T-cell (primary cell): ENCODE measurements around the gene VBP1. TPM values are rescaled to one million over a fixed set of nuclear protein-coding genes. Genes with fewer than 3 reads are reported as not detected.
A peak's percentile ranks its signal among the peaks of the same experiment; 100 is the strongest.

ENCODE experiments used
- ATAC-seq, 4 experiments: fragments of 200-7000 bp in 3 of 4; fragments of 150-1000 bp in 1 of 4; cut with Tn5 transposase; replicated peaks in 1 of 4; 1 replicate in 3 of 4; 2 replicates in 1 of 4; pipeline ENCODE4 v1.10.0; 2021; ENCODE audit warnings: moderate library complexity in 3 of 4, mild to moderate bottlenecking in 2 of 4, moderate number of reproducible peaks in 1 of 4
- CTCF ChIA-PET, 2 donors: fragments of 300-600 bp; sonication (Branson Sonifier 250); formaldehyde crosslinking; loops; one replicate each; lab custom pipeline; 2022; ENCODE audit warnings: antibody characterized with exemption in 2 of 2; lab: Charles Lee
- POLR2A ChIA-PET, 2 donors: fragments of 300-600 bp; sonication (Branson Sonifier 250); formaldehyde crosslinking; loops; one replicate each; lab custom pipeline; 2022; ENCODE audit warnings: antibody characterized with exemption in 2 of 2; lab: Charles Lee
- DNase-seq, 35 experiments: peaks; one replicate each; pipeline versions ENCODE4 v3.0.0 to v3.0.0-alpha.2; 2013 to 2023
- H3K27ac ChIP-seq: one replicate; pipeline ENCODE4 v1.5.1; 2013; ENCODE audit warnings: low read length
- H3K27me3 ChIP-seq, 2 experiments: replicated peaks in 1 of 2; 1 replicate in 1 of 2; 2 replicates in 1 of 2; pipeline versions ENCODE4 v1.6.1 to v1.7.0; 2013; ENCODE audit warnings: low read length in 1 of 2, mixed read lengths in 1 of 2; ENCODE audit not compliant: control insufficient read depth in 2 of 2, insufficient read depth in 2 of 2; ENCODE audit errors: extremely low read depth in 1 of 2
- H3K36me3 ChIP-seq, 2 donors: 1 replicate in 1 of 2; 2 replicates in 1 of 2; pipeline versions ENCODE4 v1.6.1 to v1.7.0; 2013; ENCODE audit warnings: low read length in 1 of 2; ENCODE audit not compliant: control insufficient read depth in 2 of 2, insufficient read depth in 1 of 2; ENCODE audit errors: extremely low read depth in 1 of 2
- H3K4me1 ChIP-seq, 2 experiments: 1 replicate in 1 of 2; 2 replicates in 1 of 2; pipeline versions ENCODE4 v1.6.1 to v1.7.0; 2013; ENCODE audit warnings: low read length in 2 of 2, mixed read lengths in 1 of 2; ENCODE audit not compliant: insufficient read depth in 2 of 2, control insufficient read depth in 1 of 2; ENCODE audit errors: extremely low read depth in 1 of 2
- H3K4me3 ChIP-seq, 2 donors: 1 replicate in 1 of 2; 2 replicates in 1 of 2; pipeline versions ENCODE4 v1.5.1 to v1.7.0; 2013; ENCODE audit warnings: mild to moderate bottlenecking in 2 of 2, low read length in 1 of 2, moderate library complexity in 1 of 2; ENCODE audit not compliant: control insufficient read depth in 1 of 2; ENCODE audit errors: extremely low read depth in 1 of 2
- H3K9me3 ChIP-seq: 2 replicates; pipeline ENCODE4 v1.7.0; 2013
- H3K27ac Mint-ChIP-seq, 2 donors: one replicate each; pipeline ENCODE4 v1.8.0; 2020 to 2021; ENCODE audit warnings: mild to moderate bottlenecking in 2 of 2, mixed read lengths in 2 of 2
- H3K27me3 Mint-ChIP-seq, 2 donors: one replicate each; pipeline ENCODE4 v1.8.0; 2021 to 2022; ENCODE audit warnings: mixed read lengths in 2 of 2
- H3K36me3 Mint-ChIP-seq: one replicate; pipeline ENCODE4 v1.8.0; 2021; ENCODE audit warnings: mixed read lengths
- H3K4me1 Mint-ChIP-seq, 3 donors: one replicate each; pipeline ENCODE4 v1.8.0; 2020 to 2022; ENCODE audit warnings: mixed read lengths in 3 of 3, mild to moderate bottlenecking in 1 of 3
- H3K4me3 Mint-ChIP-seq, 3 donors: one replicate each; pipeline ENCODE4 v1.8.0; 2020 to 2022; ENCODE audit warnings: mild to moderate bottlenecking in 3 of 3, mixed read lengths in 3 of 3, moderate library complexity in 3 of 3
- H3K9me3 Mint-ChIP-seq, 3 donors: one replicate each; pipeline ENCODE4 v1.8.0; 2020 to 2022; ENCODE audit warnings: mixed read lengths in 3 of 3
- WGBS: methylation state at CpG from one replicate; pipeline ENCODE4 v1.1.5; 2013; ENCODE audit warnings: missing lambda C conversion rate; ENCODE audit not compliant: insufficient coverage; 5-methylcytosine and 5-hydroxymethylcytosine counted together
- total RNA-seq, 35 experiments: library from RNA in 6 of 35; stranded (reverse) in 6 of 35; fragments of 120-200 nt in 1 of 35; gene quantifications; one replicate each; pipeline versions ENCODE4 v1.2.1 to v1.2.4 and lab custom pipeline; 2013 to 2026

The VBP1 gene, protein sequence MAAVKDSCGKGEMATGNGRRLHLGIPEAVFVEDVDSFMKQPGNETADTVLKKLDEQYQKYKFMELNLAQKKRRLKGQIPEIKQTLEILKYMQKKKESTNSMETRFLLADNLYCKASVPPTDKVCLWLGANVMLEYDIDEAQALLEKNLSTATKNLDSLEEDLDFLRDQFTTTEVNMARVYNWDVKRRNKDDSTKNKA
- total RNA-seq = 10 to 100 TPM; 22.6 to 31.8 (median 26.0) TPM
- 51.2 TPM for total RNA-seq (2013)
- total RNA-seq (lab: John Stamatoyannopoulos, UW) = 22.3 to 150 (median 39.6) reads per million in 29 experiments

DNA sequence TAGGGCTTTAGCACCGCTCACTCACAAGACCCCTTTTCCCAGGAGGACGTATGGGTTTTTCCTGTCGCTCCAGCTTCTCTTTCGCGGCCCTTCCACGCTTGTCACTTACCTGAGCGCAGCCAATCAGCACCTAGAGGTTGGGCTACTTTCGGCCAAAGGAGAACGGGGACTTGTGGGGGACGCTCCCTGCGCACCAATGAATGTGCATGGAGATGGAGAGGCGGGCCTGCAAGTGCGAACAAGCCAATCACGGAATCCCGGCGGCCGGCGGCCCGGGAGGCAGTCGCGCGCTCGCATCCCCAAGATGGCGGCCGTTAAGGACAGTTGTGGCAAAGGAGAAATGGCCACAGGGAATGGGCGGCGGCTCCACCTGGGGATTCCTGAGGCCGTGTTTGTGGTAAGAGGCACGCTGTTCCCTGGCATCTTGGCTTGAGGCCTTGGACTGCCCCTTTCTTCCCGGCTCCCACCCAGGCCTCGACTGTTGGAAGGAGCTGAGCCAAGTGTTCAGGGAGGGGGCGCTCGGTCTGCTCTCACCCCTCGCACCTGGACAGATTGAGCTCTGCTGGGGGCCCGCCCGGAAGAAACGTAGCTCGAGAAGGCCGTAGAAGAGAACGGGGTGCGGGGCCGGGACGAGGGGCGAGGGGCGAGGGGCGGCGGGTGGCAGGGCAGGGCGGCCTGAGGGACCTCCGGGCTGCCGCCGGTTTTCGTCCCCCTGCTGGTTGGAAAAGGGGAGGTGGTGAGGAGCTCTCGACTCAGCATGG is at the start of gene VBP1:
Gene VBP1 (plus strand): TSS at position 282 of the 761 bp plus-strand sequence. CDS start 23 bp downstream, at position 305.
- POLR2A ChIA-PET = no interaction called here
- peak within 1 kb of the TSS; percentile 86 to 94 for H3K4me3 ChIP-seq

DNA sequence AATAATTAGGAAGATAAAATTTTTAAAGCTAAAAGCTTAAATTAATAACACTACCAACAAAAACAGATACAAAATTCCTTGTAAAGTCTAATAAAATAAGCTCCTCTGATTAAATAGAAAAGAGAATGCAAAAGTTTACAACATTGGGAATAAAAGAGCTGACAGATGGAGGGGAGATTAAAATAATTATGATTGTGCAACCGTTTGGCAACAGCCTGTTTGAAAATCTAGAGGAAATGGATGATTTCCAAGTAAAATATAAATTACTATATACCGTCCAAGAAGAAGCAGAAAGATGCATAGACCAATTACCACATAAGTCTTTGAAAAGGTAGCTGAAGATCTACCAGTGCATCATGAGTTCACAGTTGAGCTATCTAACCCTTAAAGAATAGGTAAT is 46.4 kb upstream of the VBP1 start:
- no peak for DNase-seq
- no CpG with 5 or more reads among the region's 2 CpGs for WGBS
- Mint-ChIP-seq H3K4me1 (no peaks in the 10 kb centered on the region), H3K9me3 (no peaks in the 10 kb centered on the region), H3K36me3 (no peaks in the 10 kb centered on the region), H3K27me3 (peaks cover 0 to 14% of the 10 kb centered on the region in 2 donors), H3K27ac (no peak overlapping the region), H3K4me3 (no peak overlapping the region)
- ChIA-PET CTCF (interaction anchor here in 1 of 2 donors (0.6 kb wide), 1 partner anchor 8 kb away, joined by 3 read pairs; no protein-coding TSS in a partner anchor), POLR2A (no interaction called here)
- H3K4me1 ChIP-seq = no peaks in the 10 kb centered on the region
- H3K4me3 ChIP-seq = no peak overlapping the region
- no peaks in the 10 kb centered on the region for H3K9me3 ChIP-seq
- no peaks in the 10 kb centered on the region for H3K36me3 ChIP-seq
- H3K27ac ChIP-seq = no peak overlapping the region
- no peaks in the 10 kb centered on the region for H3K27me3 ChIP-seq
- ATAC-seq = no peak

More for the DNA sequence above, at the start of gene VBP1:
- Mint-ChIP-seq H3K9me3 (no peaks in the 10 kb centered on the region), H3K4me1 (peaks cover 21 to 26% (median 25%) of the 10 kb centered on the region in 3 donors), H3K36me3 (no peaks in the 10 kb centered on the region), H3K27me3 (no peaks in the 10 kb centered on the region), H3K27ac (peak within 1 kb of the TSS; percentile 87 to 90), H3K4me3 (peak within 1 kb of the TSS; percentile 83 to 97 (median 94))
- Histone ChIP-seq H3K27ac (peak within 1 kb of the TSS; percentile 76), H3K4me1 (peaks cover 10 to 13% of the 10 kb centered on the region in 2 experiments), H3K36me3 (no peaks in the 10 kb centered on the region), H3K9me3 (no peaks in the 10 kb centered on the region), H3K27me3 (no peaks in the 10 kb centered on the region)
- ATAC-seq (peak; percentile 97 to 99 (median 98)), DNase-seq (peak; percentile 58 to 91 (median 84))
- 2% methylated on average over 20 of the region's 53 CpGs for whole genome bisulfite sequencing
- CTCF ChIA-PET = interaction anchor here (0.5 to 2.4 kb wide), 11 partner anchors 26 to 1882 kb away, joined by 3 to 11 read pairs (median 3); no protein-coding TSS in a partner anchor

DNA sequence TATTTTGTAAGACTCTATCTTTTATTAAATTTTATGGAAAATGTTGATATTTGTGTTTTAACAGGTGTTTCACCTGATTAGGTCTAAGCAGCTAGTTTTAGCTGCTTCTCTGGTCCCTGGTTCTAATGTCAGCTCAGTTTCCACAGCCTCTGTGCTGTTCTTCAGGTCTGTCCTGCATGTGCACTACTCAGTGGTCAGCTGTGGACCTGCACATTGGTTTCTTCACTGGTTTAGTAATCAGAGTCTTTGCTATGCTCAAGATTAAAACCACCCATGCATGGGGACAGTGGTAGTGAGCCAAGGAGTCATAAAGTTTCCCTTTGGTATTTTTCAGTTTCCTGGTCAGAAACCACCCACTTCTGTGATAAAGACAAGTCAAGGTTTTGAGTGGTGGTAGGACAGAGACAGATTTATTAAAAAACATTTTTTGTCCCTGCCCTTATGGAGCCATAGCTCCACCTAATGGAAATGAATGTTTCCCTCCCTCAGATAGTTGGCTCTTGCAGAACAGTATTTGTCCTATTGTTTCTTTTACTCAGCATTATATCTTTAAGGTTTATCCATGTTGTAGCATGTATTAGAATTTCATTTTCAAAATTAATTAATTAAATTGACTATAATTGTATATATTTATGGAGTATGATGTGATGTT is 36.8 kb upstream of the VBP1 start:
- H3K4me3 Mint-ChIP-seq = no peak overlapping the region
- H3K36me3 ChIP-seq = no peaks in the 10 kb centered on the region
- no peaks in the 10 kb centered on the region for H3K36me3 Mint-ChIP-seq
- CTCF ChIA-PET = interaction anchor here in 1 of 2 donors (0.7 kb wide), 1 partner anchor 37 kb away, joined by 3 read pairs; no protein-coding TSS in a partner anchor
- H3K27ac ChIP-seq = no peak overlapping the region
- no peaks in the 10 kb centered on the region for H3K9me3 ChIP-seq
- H3K27me3 ChIP-seq = no peaks in the 10 kb centered on the region
- no peaks in the 10 kb centered on the region for H3K4me1 ChIP-seq
- peaks cover 0 to 8% of the 10 kb centered on the region in 2 donors for H3K27me3 Mint-ChIP-seq
- H3K4me3 ChIP-seq = no peak overlapping the region
- DNase-seq (peak in 1 of 35 experiments; percentile 2), ATAC-seq (no peak)
- H3K4me1 Mint-ChIP-seq = no peaks in the 10 kb centered on the region
- H3K27ac Mint-ChIP-seq = no peak overlapping the region
- POLR2A ChIA-PET = no interaction called here
- no peaks in the 10 kb centered on the region for H3K9me3 Mint-ChIP-seq

DNA sequence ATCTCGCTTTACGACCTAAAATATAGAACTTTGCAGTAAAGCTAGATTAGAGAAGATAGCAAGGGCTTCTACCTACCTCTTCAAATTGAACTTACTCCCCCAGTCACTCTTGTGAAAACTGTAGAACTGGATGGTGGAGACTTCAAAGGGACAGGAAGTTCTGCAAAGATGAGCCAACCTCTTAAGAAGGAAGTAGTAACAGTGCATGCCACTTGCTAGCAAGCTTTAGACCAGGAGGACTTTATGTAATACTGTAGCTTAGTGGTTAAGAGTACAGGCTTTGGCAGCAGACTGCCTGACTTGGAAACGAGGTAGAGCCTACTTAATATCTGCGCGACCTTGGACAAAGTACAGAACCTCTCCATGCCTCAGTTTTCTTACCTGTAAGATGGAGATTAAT is 27.5 kb upstream of the VBP1 start:
- POLR2A ChIA-PET = no interaction called here
- Histone ChIP-seq H3K27ac (peak overlapping the region; percentile 29), H3K36me3 (no peaks in the 10 kb centered on the region), H3K4me3 (no peak overlapping the region), H3K9me3 (no peaks in the 10 kb centered on the region), H3K27me3 (no peaks in the 10 kb centered on the region), H3K4me1 (peaks cover 3 to 6% of the 10 kb centered on the region in 2 experiments)
- DNase-seq (peak in 28 of 35 experiments; percentile 0 to 66 (median 10)), ATAC-seq (peak; percentile 100)
- Mint-ChIP-seq H3K27ac (peak overlapping the region; percentile 77 to 85), H3K27me3 (peaks cover 0 to 4% of the 10 kb centered on the region in 2 donors), H3K4me1 (peaks cover 38 to 48% (median 48%) of the 10 kb centered on the region in 3 donors), H3K36me3 (peaks cover 7% of the 10 kb centered on the region), H3K9me3 (peaks cover 8 to 14% (median 12%) of the 10 kb centered on the region in 3 donors), H3K4me3 (peak overlapping the region; percentile 50 to 60 (median 58))
- no CpG with 5 or more reads among the region's 5 CpGs for WGBS
- CTCF ChIA-PET = interaction anchor here in 1 of 2 donors (1.4 kb wide), 1 partner anchor 28 kb away, joined by 5 read pairs; no protein-coding TSS in a partner anchor

DNA sequence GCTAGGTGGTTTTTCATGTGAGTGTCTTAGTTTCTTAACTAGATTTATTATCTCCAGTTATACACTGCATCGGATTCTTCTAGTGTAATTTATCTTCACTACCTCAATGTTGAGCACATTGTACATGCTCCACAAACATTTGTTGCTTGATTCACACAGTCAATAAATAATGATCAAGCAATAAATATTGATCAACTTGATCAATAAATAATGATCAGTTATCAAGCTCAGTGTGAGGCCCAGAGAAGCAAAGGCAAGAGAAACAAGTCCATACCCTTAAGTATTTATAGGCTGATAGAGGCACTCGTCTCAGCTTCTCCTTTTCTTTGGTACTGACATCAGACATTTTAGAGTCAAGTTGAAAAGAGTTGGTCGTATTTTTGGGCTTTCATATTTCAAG is 5.1 kb upstream of the VBP1 start:
- ATAC-seq (no peak), DNase-seq (no peak)
- no peaks in the 10 kb centered on the region for H3K27me3 Mint-ChIP-seq
- no peaks in the 10 kb centered on the region for H3K9me3 Mint-ChIP-seq
- H3K4me1 Mint-ChIP-seq = peaks cover 4 to 6% (median 5%) of the 10 kb centered on the region in 3 donors
- no peak overlapping the region for H3K4me3 Mint-ChIP-seq
- Histone ChIP-seq H3K4me1 (peaks cover 2 to 5% of the 10 kb centered on the region in 2 experiments), H3K36me3 (no peaks in the 10 kb centered on the region), H3K27me3 (no peaks in the 10 kb centered on the region), H3K27ac (no peak overlapping the region), H3K9me3 (no peaks in the 10 kb centered on the region), H3K4me3 (no peak overlapping the region)
- no peaks in the 10 kb centered on the region for H3K36me3 Mint-ChIP-seq
- CTCF ChIA-PET = no interaction called here
- H3K27ac Mint-ChIP-seq = no peak overlapping the region
- POLR2A ChIA-PET = no interaction called here
- whole genome bisulfite sequencing = no CpG with 5 or more reads among the region's 3 CpGs

DNA sequence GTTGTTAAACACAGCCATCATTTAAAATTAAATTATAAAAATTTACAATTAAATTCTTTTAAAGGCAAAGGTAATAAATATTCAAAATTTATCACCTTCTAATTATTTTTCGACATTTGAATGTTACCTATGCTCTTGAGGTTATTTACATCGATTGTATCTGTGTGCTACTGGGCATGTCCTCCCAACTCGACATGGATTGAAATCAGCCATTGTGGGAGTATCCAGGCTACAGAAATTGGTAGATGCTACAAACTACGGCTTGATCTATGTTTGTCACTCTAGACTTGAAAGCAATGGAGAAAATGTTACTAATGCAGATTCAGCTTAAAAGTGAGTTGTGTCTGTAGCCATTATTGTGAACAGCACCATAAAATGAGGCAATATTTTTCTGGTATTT is 2.5 kb upstream of the VBP1 start:
- no peaks in the 10 kb centered on the region for H3K9me3 ChIP-seq
- no peaks in the 10 kb centered on the region for H3K27me3 ChIP-seq
- DNase-seq = no peak
- H3K4me3 ChIP-seq = no peak overlapping the region
- no peak for ATAC-seq
- no peak overlapping the region for H3K27ac ChIP-seq
- Mint-ChIP-seq H3K36me3 (no peaks in the 10 kb centered on the region), H3K27ac (no peak overlapping the region), H3K4me3 (no peak overlapping the region), H3K9me3 (no peaks in the 10 kb centered on the region), H3K4me1 (peaks cover 18 to 22% (median 20%) of the 10 kb centered on the region in 3 donors), H3K27me3 (no peaks in the 10 kb centered on the region)
- WGBS = 100% methylated on average over 2 of the region's 4 CpGs
- no peaks in the 10 kb centered on the region for H3K36me3 ChIP-seq
- CTCF ChIA-PET = no interaction called here
- POLR2A ChIA-PET = no interaction called here
- peaks cover 10 to 13% of the 10 kb centered on the region in 2 experiments for H3K4me1 ChIP-seq
